Chondrocyte (in vitro differentiated cells): Measurements from ENCODE around the gene MAN1B1. TPM values are rescaled to one million over a fixed set of nuclear protein-coding genes. Genes with fewer than 3 reads are reported as not detected.
A peak's percentile ranks its signal among the peaks of the same experiment; 100 is the strongest.

ENCODE experiments used
- DNase-seq: peaks from one replicate; pipeline ENCODE4 v3.0.0; 2021; ENCODE audit warnings: mixed read lengths, low spot score
- H3K27ac Mint-ChIP-seq: one replicate; pipeline ENCODE4 v1.8.0; 2021; ENCODE audit warnings: mild to moderate bottlenecking, moderate library complexity, mixed read lengths; ENCODE audit not compliant: unreplicated experiment
- H3K27me3 Mint-ChIP-seq: 2 replicates; pipeline ENCODE4 v1.8.0; 2021; ENCODE audit warnings: low read depth, mixed read lengths
- H3K36me3 Mint-ChIP-seq: 2 replicates; pipeline ENCODE4 v1.8.0; 2021; ENCODE audit warnings: low read depth, mixed read lengths
- H3K4me1 Mint-ChIP-seq: 2 replicates; pipeline ENCODE4 v1.8.0; 2021; ENCODE audit warnings: low read depth, mild to moderate bottlenecking, mixed read lengths
- H3K4me3 Mint-ChIP-seq: one replicate; pipeline ENCODE4 v1.8.0; 2021; ENCODE audit warnings: mild to moderate bottlenecking, moderate library complexity, mixed read lengths; ENCODE audit not compliant: unreplicated experiment
- H3K9me3 Mint-ChIP-seq: 2 replicates; pipeline ENCODE4 v1.8.0; 2021; ENCODE audit warnings: low read depth, mixed read lengths
- CTCF ChIP-seq: fragments of 200-600 bp; sonication (generic); IDR thresholded peaks from 2 replicates; pipeline ENCODE4 v1.5.0; 2021; ENCODE audit warnings: antibody characterized with exemption, mild to moderate bottlenecking, moderate library complexity
- total RNA-seq: library from RNA; stranded (reverse); gene quantifications from 3 replicates; pipeline ENCODE4 v1.2.1, GENCODE V29; 2021

Gene MAN1B1
- total RNA-seq, 1 donor from 2014 or later = 117 TPM

GRCh38 chr9:137095664-137096517, 9.1 kb downstream of the MAN1B1 start:
- peak; percentile 19 for TF ChIP-seq CTCF
- Mint-ChIP-seq H3K4me3 (no peak overlapping the region), H3K4me1 (no peaks in the 10 kb centered on the region), H3K27ac (no peak overlapping the region), H3K9me3 (no peaks in the 10 kb centered on the region), H3K36me3 (peaks cover 21% of the 10 kb centered on the region), H3K27me3 (no peaks in the 10 kb centered on the region)
- no peak for DNase-seq

- H3K4me3 Mint-ChIP-seq = no peak overlapping the region
- peaks cover 21% of the 10 kb centered on the region for H3K36me3 Mint-ChIP-seq
- DNase-seq = no peak
- H3K27ac Mint-ChIP-seq = no peak overlapping the region
- TF ChIP-seq CTCF = no peak
- no peaks in the 10 kb centered on the region for H3K4me1 Mint-ChIP-seq
- H3K9me3 Mint-ChIP-seq = no peaks in the 10 kb centered on the region
- H3K27me3 Mint-ChIP-seq = no peaks in the 10 kb centered on the region
Observed at GRCh38 chr9:137096785-137097546, 10.2 kb downstream of the MAN1B1 start.

- Mint-ChIP-seq H3K4me1 (no peaks in the 10 kb centered on the region), H3K36me3 (peaks cover 18% of the 10 kb centered on the region), H3K27me3 (no peaks in the 10 kb centered on the region), H3K4me3 (no peak overlapping the region), H3K27ac (no peak overlapping the region), H3K9me3 (no peaks in the 10 kb centered on the region)
- TF ChIP-seq CTCF = no peak
- DNase-seq = no peak
Observed at GRCh38 chr9:137097761-137098462, 11.1 kb downstream of the MAN1B1 start.

- H3K4me3 Mint-ChIP-seq = no peak overlapping the region
- no peak overlapping the region for H3K27ac Mint-ChIP-seq
- H3K36me3 Mint-ChIP-seq = peaks cover 16% of the 10 kb centered on the region
- TF ChIP-seq CTCF = no peak
- H3K27me3 Mint-ChIP-seq = no peaks in the 10 kb centered on the region
- no peaks in the 10 kb centered on the region for H3K4me1 Mint-ChIP-seq
- DNase-seq = peak; percentile 81
- H3K9me3 Mint-ChIP-seq = no peaks in the 10 kb centered on the region
Observed at GRCh38 chr9:137099231-137099630, 12.4 kb downstream of the MAN1B1 start.
